GM19193 (cell line): Measurements from ENCODE around the gene CCDC175.

Experiments
- POLR2A ChIP-seq: IDR thresholded peaks from 4 replicates; pipeline ENCODE4 v1.6.1; 2011; ENCODE audit not compliant: insufficient read depth, insufficient read length; ENCODE audit errors: extremely low read depth

Gene CCDC175

DNA sequence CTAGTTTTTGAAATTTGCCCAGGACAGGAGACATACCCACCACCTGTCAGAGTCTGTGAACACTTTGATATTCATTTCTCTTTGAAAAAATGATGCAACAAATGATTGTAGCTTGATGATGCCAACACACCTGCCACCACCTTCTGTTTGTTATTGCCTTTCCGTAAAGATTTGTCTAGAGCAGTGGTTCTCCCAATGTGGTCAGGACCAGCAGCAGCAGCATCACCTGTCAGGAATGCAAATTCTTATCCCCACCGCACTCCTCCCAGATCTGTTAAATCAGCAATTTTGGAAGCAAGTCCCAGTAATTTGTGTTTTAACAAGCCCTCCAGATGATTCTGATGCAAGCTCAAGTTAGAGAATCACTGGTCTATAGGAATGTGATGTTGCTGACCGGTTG lies 9.9 kb downstream of the CCDC175 start:
- TF ChIP-seq POLR2A, result no peak

DNA sequence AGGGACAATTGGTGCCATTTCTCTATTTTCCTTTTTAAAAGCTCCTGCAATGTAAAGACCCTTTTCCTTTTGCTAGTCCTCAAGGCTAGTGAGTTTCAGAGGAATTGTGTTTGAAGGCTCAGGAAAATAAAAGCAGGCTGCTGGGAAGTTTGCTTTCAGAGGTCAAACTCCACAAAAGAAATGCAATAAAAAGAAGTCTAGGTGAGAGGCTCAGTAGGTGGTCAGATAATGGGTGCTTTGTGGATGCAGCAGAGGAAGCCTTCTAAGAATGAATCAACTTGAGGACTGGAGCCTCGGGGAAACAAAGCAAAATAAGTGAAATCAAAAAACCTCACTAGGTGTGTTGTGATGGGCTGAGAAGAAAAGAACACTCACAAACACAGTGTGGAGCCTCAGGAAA lies 10.3 kb downstream of the CCDC175 start:
- no peak for TF ChIP-seq POLR2A

DNA sequence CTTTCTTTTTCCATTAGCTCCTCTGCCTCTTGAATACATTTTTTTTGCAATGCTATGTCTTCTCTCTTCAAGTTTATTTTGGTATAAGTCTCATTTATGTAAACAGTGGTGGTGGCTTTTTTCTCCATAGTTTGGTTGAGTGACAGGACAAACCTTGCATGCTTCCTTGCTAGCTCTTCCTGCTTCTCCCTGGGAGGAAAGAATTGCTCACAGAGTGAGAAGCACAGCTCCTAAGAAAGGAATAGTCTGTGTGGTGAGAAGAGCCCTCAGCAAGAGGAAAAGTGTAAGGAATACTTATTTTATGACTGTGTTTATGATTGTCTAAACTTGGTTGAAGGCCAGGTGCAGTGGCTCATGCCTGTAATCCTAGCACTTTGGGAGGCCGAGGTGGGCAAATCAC lies 11.5 kb downstream of the CCDC175 start:
- TF ChIP-seq POLR2A, result no peak

DNA sequence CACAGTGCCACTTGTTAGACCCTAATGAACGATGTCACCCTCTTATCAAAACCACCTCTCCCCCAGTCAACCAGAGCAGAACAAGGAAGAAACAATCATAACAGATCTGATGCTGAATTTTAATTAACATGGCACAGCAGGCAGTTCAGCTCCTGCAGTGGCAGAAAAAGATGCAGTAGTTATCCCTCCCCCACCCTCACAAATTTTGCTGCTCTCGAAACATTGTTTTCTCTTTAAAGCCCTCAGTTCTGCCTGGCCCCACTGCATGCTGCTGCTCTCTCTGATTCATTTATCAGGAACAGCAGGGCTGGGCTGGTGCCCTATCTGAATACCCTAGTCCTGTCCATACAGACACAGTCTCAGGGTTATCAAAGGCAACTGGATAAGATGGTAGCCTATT lies 12.2 kb downstream of the CCDC175 start:
- no peak for TF ChIP-seq POLR2A

DNA sequence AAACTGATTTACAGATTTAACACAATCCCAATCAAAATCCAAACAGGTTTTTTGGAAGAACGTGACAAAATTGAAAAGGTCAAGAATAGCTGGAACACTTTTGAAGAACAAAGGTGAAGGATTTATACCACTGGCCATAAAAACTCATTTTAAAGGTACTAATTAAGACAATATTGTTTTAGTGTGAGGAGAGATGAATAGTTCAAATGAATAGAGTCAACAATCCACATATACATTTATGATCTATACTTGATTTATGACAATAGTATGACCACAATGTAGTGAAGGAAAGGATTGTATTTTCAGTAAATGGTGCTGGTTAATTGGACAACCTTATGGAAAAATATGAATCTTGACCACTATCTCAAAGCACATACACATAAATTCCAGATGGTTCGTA lies 29.3 kb downstream of the CCDC175 start:
- TF ChIP-seq POLR2A, result no peak

DNA sequence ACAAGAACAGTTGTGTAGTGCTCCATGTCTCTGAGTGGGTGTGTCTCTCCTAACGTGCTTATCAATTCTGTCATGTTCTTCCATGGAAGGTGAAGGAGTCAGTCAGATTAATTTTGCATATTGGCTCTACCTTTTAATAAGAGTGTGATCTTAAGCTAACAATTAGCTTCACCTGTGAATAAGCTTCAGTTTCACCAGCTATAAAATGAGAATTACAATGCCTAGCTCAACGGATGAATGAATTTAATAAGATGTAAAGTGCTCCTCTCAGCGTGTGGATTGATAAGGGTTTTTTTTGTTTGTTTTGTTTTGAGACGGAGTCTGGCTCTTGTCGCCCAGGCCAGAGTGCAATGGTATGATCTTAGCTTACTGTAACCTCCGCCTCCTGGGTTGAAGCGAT lies 32.7 kb downstream of the CCDC175 start:
- no peak for TF ChIP-seq POLR2A

DNA sequence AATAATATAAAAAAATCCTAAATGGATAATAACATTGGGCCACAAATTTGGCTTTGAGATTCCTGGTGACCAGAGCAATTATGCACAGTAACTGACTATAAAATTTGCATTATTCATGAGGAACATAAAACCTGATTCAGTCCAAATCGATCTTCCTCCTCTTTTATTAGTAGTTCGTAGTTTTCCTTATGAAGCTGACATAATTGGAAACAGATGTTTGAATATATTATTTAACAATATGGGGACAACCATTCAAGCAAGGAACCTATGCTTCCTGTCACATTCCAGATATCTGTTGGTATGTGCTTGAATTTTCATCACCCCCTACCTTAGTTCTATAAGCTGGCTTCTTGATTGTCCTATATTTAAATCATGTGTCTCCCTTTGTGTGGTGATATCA lies 34.9 kb downstream of the CCDC175 start:
- TF ChIP-seq POLR2A, result no peak

DNA sequence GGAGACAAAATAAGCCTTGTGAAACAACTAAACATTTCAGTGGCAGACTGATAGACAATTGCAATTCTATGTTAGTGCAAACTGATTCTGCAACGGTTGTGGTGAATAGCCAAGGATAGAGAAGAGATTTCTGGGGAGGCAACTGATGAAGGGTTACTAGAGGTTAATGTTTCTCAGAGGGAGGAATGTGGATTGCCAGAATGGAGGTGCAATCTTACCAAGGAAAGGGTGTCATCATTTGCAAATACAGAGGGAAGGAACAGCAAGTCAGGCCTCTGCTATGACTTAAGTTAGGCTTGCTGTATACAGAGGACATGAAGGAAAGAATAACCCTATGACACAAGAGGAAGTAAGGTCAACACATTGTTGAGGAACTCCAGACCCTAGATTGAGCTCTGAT lies 35.8 kb downstream of the CCDC175 start:
- no peak for TF ChIP-seq POLR2A

DNA sequence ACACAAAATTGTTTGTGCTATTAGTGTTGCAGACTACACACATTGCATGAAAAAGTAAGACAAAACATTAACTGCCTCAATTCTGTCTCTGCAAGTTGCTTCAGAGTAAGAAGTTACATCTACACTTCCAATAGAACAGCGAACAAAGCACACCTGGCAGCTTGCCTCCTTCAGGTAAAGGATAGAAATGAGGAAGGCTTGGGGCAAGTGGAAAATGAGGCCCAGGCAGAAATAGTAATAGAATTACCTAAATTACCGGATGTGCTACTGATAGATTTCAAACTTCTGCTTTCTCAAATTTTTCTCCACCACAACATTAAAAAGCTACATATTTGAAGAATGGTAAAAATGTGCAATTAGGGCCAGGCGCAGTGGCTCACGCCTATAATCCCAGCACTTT lies 37.7 kb downstream of the CCDC175 start:
- no peak for TF ChIP-seq POLR2A

DNA sequence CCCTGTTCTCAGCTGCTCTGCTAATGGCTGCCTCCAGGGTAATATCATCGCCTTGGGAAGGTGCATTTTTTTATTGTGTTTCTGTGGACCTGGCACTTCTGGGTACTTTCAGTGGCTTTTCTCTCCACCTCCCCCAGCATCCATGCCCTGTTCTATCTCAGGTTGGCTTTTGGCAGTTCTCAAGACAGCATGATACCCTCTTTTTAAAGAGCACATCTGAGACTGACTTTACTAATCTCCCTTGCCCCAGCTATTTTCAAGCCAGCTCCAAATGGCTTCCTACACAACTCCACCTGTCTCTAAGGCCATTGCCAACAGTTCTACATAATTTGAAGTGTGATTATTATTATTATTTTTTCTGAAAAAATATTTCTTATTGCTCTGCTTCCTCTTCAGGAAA lies 39.1 kb downstream of the CCDC175 start:
- no peak for TF ChIP-seq POLR2A

DNA sequence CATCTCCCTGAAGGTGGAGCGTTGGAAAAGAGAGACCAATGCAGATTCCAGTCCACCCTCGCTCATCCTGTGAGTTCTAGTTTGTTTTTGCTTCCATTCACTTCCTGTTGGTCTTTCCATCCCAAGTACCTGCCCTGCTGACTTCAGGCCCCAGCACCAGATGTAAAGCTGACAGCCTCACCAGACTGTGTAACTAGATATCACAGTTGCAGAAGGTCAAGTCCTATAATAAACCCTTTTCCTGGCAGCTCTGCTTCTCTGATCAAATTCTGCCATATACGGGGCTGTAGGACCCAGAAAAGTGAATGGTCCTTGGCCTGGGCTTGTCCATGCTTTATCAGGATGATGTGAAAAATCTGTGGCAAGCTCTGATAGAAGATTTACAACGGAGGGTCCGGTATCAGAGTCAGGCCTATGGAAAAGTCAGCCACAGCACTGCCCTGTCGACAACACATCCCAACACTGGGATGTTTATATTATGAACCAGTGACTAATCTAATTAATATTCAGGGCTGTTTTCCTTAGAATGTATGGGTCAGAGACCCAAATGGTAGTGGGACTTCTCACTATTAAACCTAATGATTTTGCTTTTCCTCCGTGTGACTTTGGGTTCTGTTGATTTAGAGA lies 42.1 kb downstream of the CCDC175 start:
- TF ChIP-seq POLR2A, result no peak

DNA sequence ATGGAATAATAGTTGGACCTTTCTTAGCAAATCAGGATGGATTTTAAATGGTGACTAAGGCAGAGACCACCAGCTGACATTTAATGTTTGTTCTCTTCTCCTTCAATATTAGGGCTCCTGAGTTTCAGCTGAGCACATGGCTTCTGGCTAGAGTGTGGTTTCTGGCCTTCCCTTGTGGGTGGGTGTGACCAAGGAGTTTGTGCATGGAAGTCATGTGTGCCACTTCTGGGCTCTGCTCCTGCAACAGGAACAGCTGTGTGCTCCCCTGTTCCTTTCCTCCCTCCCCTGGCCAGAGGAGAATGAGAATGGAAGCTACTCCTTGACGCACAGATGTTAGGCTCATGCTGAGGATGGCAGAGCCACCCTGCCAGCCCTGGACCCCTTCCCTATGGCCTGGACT lies 44.2 kb downstream of the CCDC175 start:
- TF ChIP-seq POLR2A, result no peak

DNA sequence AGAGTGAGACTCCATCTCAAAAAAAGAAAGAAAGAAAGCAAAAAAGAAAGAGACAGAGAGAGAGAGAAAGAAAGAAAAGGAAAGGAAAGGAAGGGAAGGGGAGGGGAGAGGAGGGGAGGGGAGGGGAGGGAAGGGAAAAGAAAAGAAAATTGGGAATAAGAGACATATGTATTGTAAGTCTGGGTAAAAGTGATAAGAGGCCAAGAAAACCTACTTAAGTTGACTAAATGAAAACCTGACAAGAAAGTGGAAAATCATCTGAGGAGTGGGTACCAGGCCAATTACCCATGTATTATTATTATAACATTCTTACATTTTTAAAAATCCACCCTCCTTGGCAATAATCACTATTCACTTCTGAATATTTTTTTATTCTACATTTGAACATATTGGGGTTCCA lies 46.3 kb downstream of the CCDC175 start:
- TF ChIP-seq POLR2A, result no peak

DNA sequence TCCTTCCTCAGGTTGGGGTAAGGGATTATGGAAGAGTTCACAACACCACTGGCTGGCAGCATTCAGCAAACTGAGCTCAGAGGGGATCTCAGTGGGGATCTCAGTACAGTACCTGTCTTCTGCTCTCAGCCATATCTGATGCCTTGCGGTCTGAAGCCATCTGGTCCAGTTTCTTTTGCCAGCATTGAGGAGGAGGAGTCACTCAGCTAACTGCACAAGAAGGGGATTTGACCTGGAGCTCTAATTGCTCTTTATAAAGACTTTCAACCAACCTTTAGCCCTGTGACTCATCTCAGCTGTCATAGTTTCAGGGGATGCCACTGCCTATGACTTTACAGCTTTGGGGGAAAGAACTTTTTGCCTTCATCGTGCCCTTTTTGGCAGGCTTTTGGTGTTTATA lies 47.4 kb downstream of the CCDC175 start:
- TF ChIP-seq POLR2A, result no peak

DNA sequence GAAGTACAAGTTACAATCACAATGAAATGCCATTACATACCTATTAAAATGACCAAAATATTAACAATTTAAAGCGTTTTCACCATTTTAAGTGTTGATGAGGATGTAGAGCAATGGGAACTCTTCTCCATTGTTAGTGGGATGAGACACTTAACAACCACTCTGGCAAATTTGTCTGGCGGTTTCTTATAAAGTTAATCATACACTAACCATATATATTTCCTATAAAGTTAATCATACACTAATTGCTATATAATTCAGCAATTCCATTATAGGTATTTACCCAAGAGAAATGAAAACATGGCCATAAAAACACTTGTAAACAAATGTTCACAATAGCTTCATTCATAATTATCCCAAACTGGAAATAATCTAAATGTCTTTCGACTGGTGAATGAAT lies 56.4 kb downstream of the CCDC175 start:
- TF ChIP-seq POLR2A, result no peak

DNA sequence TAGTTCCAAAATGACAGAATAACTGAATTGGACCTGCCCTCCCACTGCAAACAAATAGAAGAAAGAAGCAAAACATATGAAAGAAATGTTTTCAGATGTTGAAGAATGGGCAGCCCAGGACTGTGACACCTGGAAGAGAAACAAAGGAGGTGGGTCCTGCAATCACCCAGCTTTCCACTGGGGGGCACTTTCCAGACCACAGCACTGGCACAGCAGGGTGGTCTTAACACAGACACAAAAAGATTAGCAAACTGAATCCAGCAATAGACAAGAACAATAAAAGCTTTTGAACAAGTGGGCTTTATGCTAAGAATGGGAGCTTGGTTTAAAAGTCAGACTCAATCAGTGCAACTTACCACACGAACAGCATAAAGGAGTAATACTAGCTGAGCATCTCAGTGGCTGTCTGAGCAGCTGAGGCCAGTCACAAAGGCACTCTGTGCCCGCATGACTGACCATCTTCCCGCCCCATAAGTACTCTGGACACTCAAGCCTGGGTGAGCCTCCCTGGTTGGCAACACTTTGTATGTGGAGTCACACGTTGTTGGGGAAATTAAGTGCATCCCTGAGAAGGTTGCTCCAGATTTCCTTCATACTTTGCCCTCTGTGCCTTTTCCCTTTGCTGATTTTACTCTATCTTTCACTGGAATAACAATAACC lies 64.6 kb downstream of the CCDC175 start:
- TF ChIP-seq POLR2A, result no peak

DNA sequence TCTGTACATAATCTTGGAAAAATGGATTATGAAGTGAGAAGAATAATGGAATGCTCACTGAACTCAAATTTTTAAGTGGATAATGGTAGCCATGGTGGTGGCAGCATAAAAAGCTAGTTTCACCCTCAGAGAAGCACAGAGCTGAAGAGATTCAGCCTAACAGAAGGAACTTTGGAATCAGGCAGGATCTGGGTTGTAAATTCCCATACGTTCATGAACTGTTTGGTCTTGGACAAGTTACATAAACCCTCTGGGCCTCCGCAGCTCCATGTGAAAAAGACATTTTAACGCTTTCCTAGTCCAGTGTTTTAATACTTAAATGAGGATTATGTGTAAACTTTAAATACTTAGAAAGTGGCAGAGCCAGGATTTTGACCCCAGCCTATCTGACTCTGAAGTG lies 65.6 kb downstream of the CCDC175 start:
- TF ChIP-seq POLR2A, result no peak
